ENCODE measurements around the gene SMIM38. TPM values are rescaled to one million over a fixed set of nuclear protein-coding genes. Genes with fewer than 3 reads are reported as not detected.

The SMIM38 gene
- total and polyA plus RNA-seq, 2 experiments from 2014 or later: 0.38 TPM; not detected in 1

DNA sequence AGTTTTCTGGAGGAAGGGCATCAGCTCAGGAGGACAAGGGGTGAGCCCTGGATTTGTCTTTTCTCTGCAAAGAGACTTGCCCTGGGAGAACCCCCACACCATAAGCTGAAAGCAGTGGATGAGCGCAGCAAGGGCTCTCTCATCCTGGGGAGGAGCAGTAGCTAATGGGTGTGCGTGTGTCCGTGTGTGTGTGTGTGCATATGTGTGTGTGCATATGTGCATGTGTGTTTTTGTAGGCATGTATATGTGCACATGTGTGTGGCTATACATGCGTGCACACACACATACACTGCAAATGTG, 45.3 kb downstream of the SMIM38 start (continued):
- TF ChIP-seq, protein P1, sequence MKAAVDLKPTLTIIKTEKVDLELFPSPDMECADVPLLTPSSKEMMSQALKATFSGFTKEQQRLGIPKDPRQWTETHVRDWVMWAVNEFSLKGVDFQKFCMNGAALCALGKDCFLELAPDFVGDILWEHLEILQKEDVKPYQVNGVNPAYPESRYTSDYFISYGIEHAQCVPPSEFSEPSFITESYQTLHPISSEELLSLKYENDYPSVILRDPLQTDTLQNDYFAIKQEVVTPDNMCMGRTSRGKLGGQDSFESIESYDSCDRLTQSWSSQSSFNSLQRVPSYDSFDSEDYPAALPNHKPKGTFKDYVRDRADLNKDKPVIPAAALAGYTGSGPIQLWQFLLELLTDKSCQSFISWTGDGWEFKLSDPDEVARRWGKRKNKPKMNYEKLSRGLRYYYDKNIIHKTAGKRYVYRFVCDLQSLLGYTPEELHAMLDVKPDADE (IDR thresholded peaks at IDR 0.05): no peak
- TF ChIP-seq ZNF114 (CRISPR knock-in tag; IDR thresholded peaks at IDR 0.05): no peak
- no peak for TF ChIP-seq ZNF331 (CRISPR knock-in tag; IDR thresholded peaks at IDR 0.05; ENCODE audit: low read depth)
- TF ChIP-seq, protein P2, sequence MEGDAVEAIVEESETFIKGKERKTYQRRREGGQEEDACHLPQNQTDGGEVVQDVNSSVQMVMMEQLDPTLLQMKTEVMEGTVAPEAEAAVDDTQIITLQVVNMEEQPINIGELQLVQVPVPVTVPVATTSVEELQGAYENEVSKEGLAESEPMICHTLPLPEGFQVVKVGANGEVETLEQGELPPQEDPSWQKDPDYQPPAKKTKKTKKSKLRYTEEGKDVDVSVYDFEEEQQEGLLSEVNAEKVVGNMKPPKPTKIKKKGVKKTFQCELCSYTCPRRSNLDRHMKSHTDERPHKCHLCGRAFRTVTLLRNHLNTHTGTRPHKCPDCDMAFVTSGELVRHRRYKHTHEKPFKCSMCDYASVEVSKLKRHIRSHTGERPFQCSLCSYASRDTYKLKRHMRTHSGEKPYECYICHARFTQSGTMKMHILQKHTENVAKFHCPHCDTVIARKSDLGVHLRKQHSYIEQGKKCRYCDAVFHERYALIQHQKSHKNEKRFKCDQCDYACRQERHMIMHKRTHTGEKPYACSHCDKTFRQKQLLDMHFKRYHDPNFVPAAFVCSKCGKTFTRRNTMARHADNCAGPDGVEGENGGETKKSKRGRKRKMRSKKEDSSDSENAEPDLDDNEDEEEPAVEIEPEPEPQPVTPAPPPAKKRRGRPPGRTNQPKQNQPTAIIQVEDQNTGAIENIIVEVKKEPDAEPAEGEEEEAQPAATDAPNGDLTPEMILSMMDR (conservative IDR thresholded peaks at IDR 0.05; ENCODE audit: low read depth in 2 of 2): no peak
- no peak for TF ChIP-seq STAT1 (IDR thresholded peaks at IDR 0.05; ENCODE audit: unreplicated experiment)
- TF ChIP-seq NANOG (IDR thresholded peaks at IDR 0.05; ENCODE audit: borderline replicate concordance): no peak
- no peak for TF ChIP-seq EZH2phosphoT487 (IDR thresholded peaks at IDR 0.05; ENCODE audit: unreplicated experiment)
- TF ChIP-seq POLR2AphosphoS5 (IDR thresholded peaks at IDR 0.05; ENCODE audit: low read depth): no peak
- TF ChIP-seq CREB1 (CRISPR knock-in tag; IDR thresholded peaks at IDR 0.05; ENCODE audit: low read depth): no peak
- TF ChIP-seq, protein P3, sequence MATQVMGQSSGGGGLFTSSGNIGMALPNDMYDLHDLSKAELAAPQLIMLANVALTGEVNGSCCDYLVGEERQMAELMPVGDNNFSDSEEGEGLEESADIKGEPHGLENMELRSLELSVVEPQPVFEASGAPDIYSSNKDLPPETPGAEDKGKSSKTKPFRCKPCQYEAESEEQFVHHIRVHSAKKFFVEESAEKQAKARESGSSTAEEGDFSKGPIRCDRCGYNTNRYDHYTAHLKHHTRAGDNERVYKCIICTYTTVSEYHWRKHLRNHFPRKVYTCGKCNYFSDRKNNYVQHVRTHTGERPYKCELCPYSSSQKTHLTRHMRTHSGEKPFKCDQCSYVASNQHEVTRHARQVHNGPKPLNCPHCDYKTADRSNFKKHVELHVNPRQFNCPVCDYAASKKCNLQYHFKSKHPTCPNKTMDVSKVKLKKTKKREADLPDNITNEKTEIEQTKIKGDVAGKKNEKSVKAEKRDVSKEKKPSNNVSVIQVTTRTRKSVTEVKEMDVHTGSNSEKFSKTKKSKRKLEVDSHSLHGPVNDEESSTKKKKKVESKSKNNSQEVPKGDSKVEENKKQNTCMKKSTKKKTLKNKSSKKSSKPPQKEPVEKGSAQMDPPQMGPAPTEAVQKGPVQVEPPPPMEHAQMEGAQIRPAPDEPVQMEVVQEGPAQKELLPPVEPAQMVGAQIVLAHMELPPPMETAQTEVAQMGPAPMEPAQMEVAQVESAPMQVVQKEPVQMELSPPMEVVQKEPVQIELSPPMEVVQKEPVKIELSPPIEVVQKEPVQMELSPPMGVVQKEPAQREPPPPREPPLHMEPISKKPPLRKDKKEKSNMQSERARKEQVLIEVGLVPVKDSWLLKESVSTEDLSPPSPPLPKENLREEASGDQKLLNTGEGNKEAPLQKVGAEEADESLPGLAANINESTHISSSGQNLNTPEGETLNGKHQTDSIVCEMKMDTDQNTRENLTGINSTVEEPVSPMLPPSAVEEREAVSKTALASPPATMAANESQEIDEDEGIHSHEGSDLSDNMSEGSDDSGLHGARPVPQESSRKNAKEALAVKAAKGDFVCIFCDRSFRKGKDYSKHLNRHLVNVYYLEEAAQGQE (IDR thresholded peaks at IDR 0.05; ENCODE audit: unreplicated experiment): no peak
- no peak for TF ChIP-seq JUNB (IDR thresholded peaks at IDR 0.05; ENCODE audit: unreplicated experiment)
- TF ChIP-seq EZH2 (IDR thresholded peaks at IDR 0.05; ENCODE audit: low read depth, unreplicated experiment): no peak

DNA sequence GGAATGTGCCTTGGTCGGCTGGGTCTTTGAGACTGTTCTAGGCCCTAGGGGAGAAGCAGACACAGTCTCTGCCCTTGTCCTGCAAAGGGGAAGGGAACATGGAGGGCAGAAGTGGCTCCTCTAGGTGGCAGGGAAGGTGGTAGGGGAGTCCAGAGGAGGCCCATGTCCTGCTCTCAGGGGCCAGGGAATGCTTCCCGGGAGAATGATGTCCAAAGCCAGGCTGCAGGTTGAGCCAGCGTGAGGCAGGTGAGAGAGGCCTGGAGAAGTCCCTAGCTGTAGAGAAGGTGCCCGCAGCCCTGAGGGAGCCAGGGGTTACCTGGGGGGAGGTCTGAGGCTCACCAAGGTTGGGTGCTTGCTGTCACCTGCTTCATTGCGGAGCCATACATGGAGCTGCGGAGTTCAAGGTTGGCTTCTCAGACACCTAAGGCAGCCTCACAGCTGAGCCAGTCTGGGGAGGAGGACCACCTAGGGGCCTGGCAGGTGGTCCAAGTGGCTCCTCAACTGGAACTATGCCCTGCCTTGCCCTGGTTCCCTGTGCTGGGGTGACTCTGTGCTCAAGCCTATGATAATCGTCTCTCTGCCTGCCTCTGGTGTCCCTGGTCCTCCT, 46.1 kb downstream of the SMIM38 start:
- no peaks in the 10 kb centered on the region for H3K4me1 ChIP-seq (ENCODE audit: insufficient read depth)
- no peak for ATAC-seq
- H2AFZ ChIP-seq: no peak overlapping the region
- TF ChIP-seq, protein P2 (conservative IDR thresholded peaks at IDR 0.05; ENCODE audit: low read depth in 2 of 2): no peak
- TF ChIP-seq NANOG (IDR thresholded peaks at IDR 0.05; ENCODE audit: borderline replicate concordance): no peak
- TF ChIP-seq POLR2AphosphoS5 (IDR thresholded peaks at IDR 0.05; ENCODE audit: low read depth): no peak
- Mint-ChIP-seq H3K27me3 (ENCODE audit: insufficient read depth, low read depth, poor library complexity) (peaks cover 12% of the 10 kb centered on the region), H3K36me3 (ENCODE audit: low read depth) (no peaks in the 10 kb centered on the region; the same call in 2 of the 3 replicates), H3K4me3 (no peak overlapping the region), H3K27ac (no peak overlapping the region), H3K9me3 (no peaks in the 10 kb centered on the region), H3K4me1 (peaks cover 3% of the 10 kb centered on the region)
- no peak overlapping the region for H3K27ac ChIP-seq (ENCODE audit: low read depth)
- no peak overlapping the region for H3K4me3 ChIP-seq
- H3F3A ChIP-seq (replicated peaks; ENCODE audit: low read depth): no peaks in the 10 kb centered on the region
- no peak overlapping the region for H3K4me2 ChIP-seq
- no peaks in the 10 kb centered on the region for H3K36me3 ChIP-seq (ENCODE audit: insufficient read depth)
- H3K9me2 ChIP-seq (ENCODE audit: insufficient read depth): peaks cover 5% of the 10 kb centered on the region; the same call in 1 of the 2 replicates
- H3K79me2 ChIP-seq (replicated peaks; ENCODE audit: insufficient read depth): no peaks in the 10 kb centered on the region
- H4K20me1 ChIP-seq (replicated peaks; ENCODE audit: insufficient read depth): no peaks in the 10 kb centered on the region
- no peaks in the 10 kb centered on the region for H3K27me3 ChIP-seq (ENCODE audit: insufficient read depth)
- no peak for DNase-seq (ENCODE audit: low spot score)

All from GM23338 (cell line).